GM23338 (cell line): ENCODE measurements around the gene VSIG10L.

Experiments
- CREB1 ChIP-seq: fragments of 250-450 bp; sonication (Bioruptor Pico); IDR thresholded peaks from 2 replicates; pipeline ENCODE4 v1.5.0; 2020; ENCODE audit warnings: low read depth, mild to moderate bottlenecking, moderate library complexity
- EZH2 ChIP-seq: fragments of 200-600 bp; sonication (generic); IDR thresholded peaks from one replicate; pipeline ENCODE4 v1.8.0; 2017; ENCODE audit warnings: antibody characterized with exemption, mild to moderate bottlenecking, low read depth; ENCODE audit not compliant: unreplicated experiment
- JUNB ChIP-seq: IDR thresholded peaks from one replicate; pipeline ENCODE4 v1.6.1; 2016; ENCODE audit warnings: antibody characterized with exemption; ENCODE audit not compliant: unreplicated experiment
- POLR2AphosphoS5 ChIP-seq: IDR thresholded peaks from 2 replicates; pipeline ENCODE4 v1.6.1; 2016; ENCODE audit warnings: antibody characterized with exemption, low read depth
- TF ChIP-seq, protein P1 (sequence below), 2 experiments: fragments of 200-600 bp in 1 of 2; sonication (generic) in 1 of 2; conservative IDR thresholded peaks; 2 replicates each; pipeline versions ENCODE4 v1.5.1 to v1.6.1; 2016 to 2017; ENCODE audit warnings: antibody characterized with exemption in 2 of 2, low read depth in 2 of 2, mild to moderate bottlenecking in 2 of 2, moderate library complexity in 1 of 2

DNA sequence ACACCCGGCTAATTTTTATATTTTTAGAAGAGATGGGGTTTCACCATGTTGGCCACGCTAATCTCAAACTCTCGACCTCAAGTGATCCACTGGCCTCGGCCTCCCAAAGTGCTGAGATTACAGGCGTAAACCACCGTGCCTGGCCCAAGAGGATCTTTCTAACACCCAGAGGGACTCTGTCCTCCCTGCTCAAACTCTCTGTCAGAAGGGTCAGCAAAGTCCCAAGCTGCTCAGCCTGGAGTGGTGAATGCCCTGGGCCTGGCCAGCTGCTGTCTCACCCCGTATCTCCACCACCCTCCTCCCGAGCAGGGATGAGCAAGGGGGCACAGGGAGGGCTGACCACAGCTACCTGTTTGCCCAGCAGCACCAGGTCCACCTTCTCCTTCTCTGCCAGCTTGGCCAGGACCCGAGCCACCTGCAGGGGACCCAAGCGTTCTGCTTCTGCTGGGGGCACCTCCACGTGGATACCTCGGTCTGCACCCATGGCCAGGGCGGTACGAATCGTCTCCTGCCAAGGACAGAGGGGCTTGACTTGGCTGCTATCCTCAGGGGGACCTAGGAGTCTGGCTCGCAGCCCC lies 10.9 kb upstream of the VSIG10L start:
- TF ChIP-seq EZH2 (no peak), POLR2AphosphoS5 (no peak), CREB1 (CRISPR knock-in tag) (no peak), JUNB (no peak)
- TF ChIP-seq, protein P1, sequence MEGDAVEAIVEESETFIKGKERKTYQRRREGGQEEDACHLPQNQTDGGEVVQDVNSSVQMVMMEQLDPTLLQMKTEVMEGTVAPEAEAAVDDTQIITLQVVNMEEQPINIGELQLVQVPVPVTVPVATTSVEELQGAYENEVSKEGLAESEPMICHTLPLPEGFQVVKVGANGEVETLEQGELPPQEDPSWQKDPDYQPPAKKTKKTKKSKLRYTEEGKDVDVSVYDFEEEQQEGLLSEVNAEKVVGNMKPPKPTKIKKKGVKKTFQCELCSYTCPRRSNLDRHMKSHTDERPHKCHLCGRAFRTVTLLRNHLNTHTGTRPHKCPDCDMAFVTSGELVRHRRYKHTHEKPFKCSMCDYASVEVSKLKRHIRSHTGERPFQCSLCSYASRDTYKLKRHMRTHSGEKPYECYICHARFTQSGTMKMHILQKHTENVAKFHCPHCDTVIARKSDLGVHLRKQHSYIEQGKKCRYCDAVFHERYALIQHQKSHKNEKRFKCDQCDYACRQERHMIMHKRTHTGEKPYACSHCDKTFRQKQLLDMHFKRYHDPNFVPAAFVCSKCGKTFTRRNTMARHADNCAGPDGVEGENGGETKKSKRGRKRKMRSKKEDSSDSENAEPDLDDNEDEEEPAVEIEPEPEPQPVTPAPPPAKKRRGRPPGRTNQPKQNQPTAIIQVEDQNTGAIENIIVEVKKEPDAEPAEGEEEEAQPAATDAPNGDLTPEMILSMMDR (conservative IDR thresholded peaks at IDR 0.05; ENCODE audit: low read depth in 2 of 2) = no peak
